ENCODE results near the gene SLC33A1.

GRCh38 chr3:155843569-155843968 is 10.7 kb downstream of the SLC33A1 start:
- TF ChIP-seq REST (IDR thresholded peaks at IDR 0.05; ENCODE audit: unreplicated experiment) (no peak), CTCF (conservative IDR thresholded peaks at IDR 0.05; ENCODE audit: low read depth in 2 of 2) (no peak), JUNB (IDR thresholded peaks at IDR 0.05; ENCODE audit: unreplicated experiment) (no peak), EZH2 (IDR thresholded peaks at IDR 0.05; ENCODE audit: low read depth, unreplicated experiment) (no peak), EZH2phosphoT487 (IDR thresholded peaks at IDR 0.05; ENCODE audit: unreplicated experiment) (no peak), CREB1 (CRISPR knock-in tag; IDR thresholded peaks at IDR 0.05; ENCODE audit: low read depth) (no peak), NANOG (IDR thresholded peaks at IDR 0.05; ENCODE audit: borderline replicate concordance) (no peak), POLR2AphosphoS5 (IDR thresholded peaks at IDR 0.05; ENCODE audit: low read depth) (no peak), ZNF114 (CRISPR knock-in tag; IDR thresholded peaks at IDR 0.05) (no peak), ZNF462 (CRISPR knock-in tag; IDR thresholded peaks at IDR 0.05) (no peak)

All from GM23338 (cell line).